Activated B cell treated with CpG ODN at 0.5 μM for 24 hours (primary cell): ENCODE data around the gene RNPC3. TPM values are rescaled to one million over a fixed set of nuclear protein-coding genes. Genes with fewer than 3 reads are reported as not detected.
"Not testable (repeated sequence)": the region's sequence is repeated elsewhere in the genome, so short reads cannot be mapped to it uniquely, and the experiment has no call there.

Source experiments
- ATAC-seq: fragments of 200-7000 bp; cut with Tn5 transposase; one replicate; pipeline ENCODE4 v1.10.0; 2021; ENCODE audit warnings: low read depth, mild to moderate bottlenecking, moderate library complexity
- CTCF ChIA-PET: fragments of 350-600 bp; sonication (Branson Sonifier 250); formaldehyde crosslinking; loops from one replicate; lab custom pipeline; 2021; ENCODE audit warnings: antibody characterized with exemption; lab: Charles Lee
- POLR2A ChIA-PET: fragments of 350-600 bp; sonication (Branson Sonifier 250); formaldehyde crosslinking; loops from one replicate; lab custom pipeline; 2021; ENCODE audit warnings: antibody characterized with exemption; lab: Charles Lee
- DNase-seq: peaks from one replicate; pipeline ENCODE4 v3.0.0; 2022
- H3K27ac Mint-ChIP-seq: one replicate; pipeline ENCODE4 v1.8.0; 2020; ENCODE audit warnings: mixed read lengths
- H3K27me3 Mint-ChIP-seq: one replicate; pipeline ENCODE4 v1.8.0; 2021; ENCODE audit warnings: mixed read lengths
- H3K36me3 Mint-ChIP-seq: one replicate; pipeline ENCODE4 v1.8.0; 2021; ENCODE audit warnings: low read depth, mixed read lengths
- H3K4me1 Mint-ChIP-seq: one replicate; pipeline ENCODE4 v1.8.0; 2021; ENCODE audit warnings: mixed read lengths
- H3K4me3 Mint-ChIP-seq: one replicate; pipeline ENCODE4 v1.8.0; 2020; ENCODE audit warnings: mild to moderate bottlenecking, mixed read lengths
- H3K9me3 Mint-ChIP-seq: one replicate; pipeline ENCODE4 v1.8.0; 2020; ENCODE audit warnings: mixed read lengths
- intact Hi-C: fragments of 100-400 bp; cut with micrococcal nuclease; formaldehyde crosslinking; loops from one replicate; pipeline ENCODE4 v1.15.1; 2024
- total RNA-seq: library from RNA; stranded (reverse); gene quantifications from 2 replicates; pipeline ENCODE4 v1.2.3, GENCODE V29; 2022
- TF ChIP-seq, protein P1 (sequence below): fragments of 200-600 bp; IDR thresholded peaks from one replicate; pipeline ENCODE4 v1.8.0; 2022; ENCODE audit warnings: antibody characterized with exemption, mild to moderate bottlenecking

Gene RNPC3
- total RNA-seq, 1 donor from 2014 or later = 53.3 TPM

DNA sequence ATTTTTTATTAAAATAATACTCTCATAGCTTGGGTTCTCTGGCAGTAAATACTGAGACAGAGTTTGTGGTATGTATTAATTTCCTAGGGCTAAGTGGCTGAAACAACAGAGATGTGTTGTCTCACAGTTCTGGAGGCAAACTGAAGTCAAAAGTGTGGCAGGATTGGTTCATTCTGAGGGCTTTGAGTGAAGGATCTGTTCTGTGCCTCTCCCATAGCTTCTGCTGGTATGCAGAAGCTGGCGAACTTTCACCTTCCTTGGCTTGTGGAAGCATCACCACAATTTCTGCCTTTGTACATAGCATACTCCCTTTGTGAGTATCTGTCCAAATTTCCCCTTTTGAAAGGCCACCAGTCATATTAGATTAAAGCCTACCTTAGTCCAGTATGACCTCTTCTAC is 21.0 kb downstream of the RNPC3 start:
- TF ChIP-seq, protein P1, sequence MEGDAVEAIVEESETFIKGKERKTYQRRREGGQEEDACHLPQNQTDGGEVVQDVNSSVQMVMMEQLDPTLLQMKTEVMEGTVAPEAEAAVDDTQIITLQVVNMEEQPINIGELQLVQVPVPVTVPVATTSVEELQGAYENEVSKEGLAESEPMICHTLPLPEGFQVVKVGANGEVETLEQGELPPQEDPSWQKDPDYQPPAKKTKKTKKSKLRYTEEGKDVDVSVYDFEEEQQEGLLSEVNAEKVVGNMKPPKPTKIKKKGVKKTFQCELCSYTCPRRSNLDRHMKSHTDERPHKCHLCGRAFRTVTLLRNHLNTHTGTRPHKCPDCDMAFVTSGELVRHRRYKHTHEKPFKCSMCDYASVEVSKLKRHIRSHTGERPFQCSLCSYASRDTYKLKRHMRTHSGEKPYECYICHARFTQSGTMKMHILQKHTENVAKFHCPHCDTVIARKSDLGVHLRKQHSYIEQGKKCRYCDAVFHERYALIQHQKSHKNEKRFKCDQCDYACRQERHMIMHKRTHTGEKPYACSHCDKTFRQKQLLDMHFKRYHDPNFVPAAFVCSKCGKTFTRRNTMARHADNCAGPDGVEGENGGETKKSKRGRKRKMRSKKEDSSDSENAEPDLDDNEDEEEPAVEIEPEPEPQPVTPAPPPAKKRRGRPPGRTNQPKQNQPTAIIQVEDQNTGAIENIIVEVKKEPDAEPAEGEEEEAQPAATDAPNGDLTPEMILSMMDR = no peak
- no peak for DNase-seq
- Mint-ChIP-seq H3K4me3 (no peak overlapping the region), H3K27ac (no peak overlapping the region), H3K9me3 (no peaks in the 10 kb centered on the region), H3K36me3 (peaks cover 72% of the 10 kb centered on the region), H3K27me3 (no peaks in the 10 kb centered on the region), H3K4me1 (no peaks in the 10 kb centered on the region)
- no peak for ATAC-seq
- CTCF ChIA-PET = no interaction called here
- intact Hi-C loops = no loop called here
- POLR2A ChIA-PET = no interaction called here

DNA sequence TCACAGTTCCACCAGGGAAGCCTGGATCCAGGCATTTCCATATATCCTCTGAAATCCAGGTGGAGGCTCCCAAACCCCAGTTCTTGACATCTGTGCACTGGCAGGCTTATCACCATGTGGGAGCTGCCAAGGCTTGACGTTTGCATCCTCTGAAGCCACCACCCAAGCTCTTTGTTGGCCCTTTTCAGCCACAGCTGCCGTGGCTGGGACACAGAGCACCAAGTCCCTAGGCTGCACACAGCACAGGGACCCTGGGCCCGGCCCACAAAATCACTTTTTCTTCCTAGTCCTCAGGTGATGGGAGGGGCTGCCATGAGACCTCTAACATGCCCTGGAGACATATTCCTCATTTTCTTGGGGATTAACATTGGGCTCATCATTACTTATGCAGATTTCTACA is 22.3 kb downstream of the RNPC3 start:
- Mint-ChIP-seq H3K27me3 (no peaks in the 10 kb centered on the region), H3K4me1 (no peaks in the 10 kb centered on the region), H3K36me3 (peaks cover 71% of the 10 kb centered on the region), H3K9me3 (no peaks in the 10 kb centered on the region), H3K27ac (no peak overlapping the region), H3K4me3 (no peak overlapping the region)
- ChIA-PET POLR2A (no interaction called here), CTCF (no interaction called here)
- TF ChIP-seq, protein P1 = no peak
- no peak for DNase-seq
- intact Hi-C loops = no loop called here
- ATAC-seq = no peak

DNA sequence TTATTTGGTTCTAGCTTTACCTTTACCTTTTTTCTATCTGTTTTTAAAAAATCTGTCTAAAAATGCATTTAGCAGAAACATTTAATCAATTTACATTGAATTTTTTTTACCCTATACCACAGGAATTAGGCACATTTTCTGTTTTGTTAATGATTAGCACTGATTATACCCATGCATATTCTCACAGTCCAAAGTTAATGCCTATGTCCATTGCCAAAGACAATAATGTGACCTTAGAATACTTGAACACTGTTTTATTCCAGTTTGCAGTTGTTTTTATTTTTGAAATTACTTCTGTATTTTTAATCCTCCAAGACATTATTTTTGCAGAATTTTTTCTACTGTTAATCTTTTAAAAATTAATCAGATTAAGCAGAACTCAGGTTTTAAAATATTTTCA is 34.9 kb downstream of the RNPC3 start:
- ATAC-seq (no peak), DNase-seq (no peak)
- Mint-ChIP-seq H3K27ac (no peak overlapping the region), H3K36me3 (peaks cover 23% of the 10 kb centered on the region), H3K4me1 (peaks cover 9% of the 10 kb centered on the region), H3K9me3 (no peaks in the 10 kb centered on the region), H3K4me3 (no peak overlapping the region), H3K27me3 (no peaks in the 10 kb centered on the region)
- ChIA-PET POLR2A (no interaction called here), CTCF (no interaction called here)
- TF ChIP-seq, protein P1 = no peak
- intact Hi-C loops = no loop called here

DNA sequence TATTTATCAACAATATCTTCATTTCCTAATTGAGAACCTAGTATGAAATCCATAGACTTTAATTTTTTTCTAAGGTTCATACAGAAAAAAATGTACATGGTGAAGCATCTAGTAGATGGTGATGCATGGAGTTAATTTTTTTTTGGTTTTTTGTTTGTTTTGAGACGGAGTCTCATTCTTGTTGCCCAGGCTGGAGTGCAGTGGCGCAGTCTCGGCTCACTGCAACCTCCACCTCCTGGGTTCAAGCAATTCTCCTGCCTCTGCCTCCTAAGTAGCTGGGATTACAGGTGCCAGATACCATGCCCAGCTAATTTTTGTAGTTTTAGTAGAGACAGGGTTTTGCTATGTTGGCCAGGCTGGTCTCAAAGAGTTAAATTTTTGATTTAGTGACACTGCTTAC is 35.6 kb downstream of the RNPC3 start:
- intact Hi-C loops, H3K27me3 Mint-ChIP-seq, H3K4me3 Mint-ChIP-seq, H3K9me3 Mint-ChIP-seq, H3K4me1 Mint-ChIP-seq, CTCF ChIA-PET, POLR2A ChIA-PET, DNase-seq, H3K27ac Mint-ChIP-seq, ATAC-seq: not testable (repeated sequence)
- H3K36me3 Mint-ChIP-seq = peaks cover 16% of the 10 kb centered on the region

DNA sequence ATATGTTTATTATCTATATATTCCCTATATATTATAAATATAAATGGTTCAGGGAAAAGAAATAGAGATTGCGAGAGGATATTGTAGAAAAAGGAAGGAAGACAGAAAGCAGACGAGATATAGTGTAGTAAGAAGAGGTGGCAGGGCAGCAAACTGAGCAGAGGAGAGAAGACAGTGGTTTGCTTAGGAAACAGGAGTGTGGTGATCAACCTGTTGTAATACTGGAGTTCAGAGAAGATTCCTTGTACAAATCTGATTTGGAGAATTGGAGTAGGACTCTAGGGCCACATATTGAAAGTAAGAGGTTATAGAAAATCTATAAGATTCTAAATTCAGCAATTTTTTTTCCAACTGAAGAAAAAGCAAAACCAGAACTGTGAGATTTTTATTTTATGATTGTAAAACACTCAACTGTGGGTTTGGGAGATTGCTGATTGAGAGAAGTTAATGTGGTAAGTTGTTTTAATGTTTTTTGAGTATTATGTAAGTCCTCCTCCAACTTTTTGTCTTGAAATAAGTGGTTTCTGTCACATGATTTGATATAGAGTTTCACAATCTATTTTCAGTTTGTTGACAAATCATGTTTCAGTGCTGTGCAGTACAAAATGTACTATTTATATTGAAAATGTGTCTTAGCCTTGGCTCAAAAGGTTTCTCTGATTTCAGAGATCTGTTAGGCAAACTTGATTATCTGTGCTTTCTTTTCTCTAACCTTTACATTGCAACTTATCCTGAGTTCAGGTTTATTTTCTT is 36.3 kb downstream of the RNPC3 start:
- DNase-seq (no peak), ATAC-seq (no peak)
- no peaks in the 10 kb centered on the region for H3K27me3 Mint-ChIP-seq
- intact Hi-C loops = no loop called here
- no peak overlapping the region for H3K27ac Mint-ChIP-seq
- H3K9me3 Mint-ChIP-seq = no peaks in the 10 kb centered on the region
- TF ChIP-seq, protein P1 = no peak
- peaks cover 9% of the 10 kb centered on the region for H3K4me1 Mint-ChIP-seq
- peaks cover 10% of the 10 kb centered on the region for H3K36me3 Mint-ChIP-seq
- no peak overlapping the region for H3K4me3 Mint-ChIP-seq
- POLR2A ChIA-PET = no interaction called here
- CTCF ChIA-PET = no interaction called here

DNA sequence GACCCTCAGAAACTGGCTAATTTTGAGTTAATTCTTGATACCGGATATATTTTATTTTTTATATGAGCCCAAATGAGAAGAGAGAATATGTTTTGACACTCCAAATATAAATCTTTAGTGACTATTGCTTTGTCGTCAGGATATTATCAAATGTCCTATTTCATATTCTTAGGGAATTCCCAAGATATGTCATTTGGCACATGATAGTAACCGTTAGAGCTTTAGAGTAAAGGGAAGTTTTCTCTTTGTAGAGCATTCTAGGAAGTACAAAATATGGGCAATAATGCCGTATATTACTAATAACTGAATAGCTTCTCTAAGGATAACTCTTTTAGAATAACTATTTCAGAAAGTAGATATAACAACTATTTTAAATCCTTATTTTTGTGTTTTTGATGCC is 37.6 kb downstream of the RNPC3 start:
- Mint-ChIP-seq H3K27me3 (no peaks in the 10 kb centered on the region), H3K36me3 (peaks cover 5% of the 10 kb centered on the region), H3K4me3 (no peak overlapping the region), H3K9me3 (no peaks in the 10 kb centered on the region), H3K4me1 (peaks cover 9% of the 10 kb centered on the region), H3K27ac (no peak overlapping the region)
- intact Hi-C loops = no loop called here
- no peak for DNase-seq
- TF ChIP-seq, protein P1 = no peak
- ATAC-seq = no peak
- ChIA-PET POLR2A (no interaction called here), CTCF (no interaction called here)
